Measurements from ENCODE around the gene TTYH1. TPM values are rescaled to one million over a fixed set of nuclear protein-coding genes. Genes with fewer than 3 reads are reported as not detected.
A peak's percentile ranks its signal among the peaks of the same experiment; 100 is the strongest.

Gene TTYH1
- total RNA-seq, 4 donors from 2014 or later, result 0.41 TPM; not detected in 3

DNA sequence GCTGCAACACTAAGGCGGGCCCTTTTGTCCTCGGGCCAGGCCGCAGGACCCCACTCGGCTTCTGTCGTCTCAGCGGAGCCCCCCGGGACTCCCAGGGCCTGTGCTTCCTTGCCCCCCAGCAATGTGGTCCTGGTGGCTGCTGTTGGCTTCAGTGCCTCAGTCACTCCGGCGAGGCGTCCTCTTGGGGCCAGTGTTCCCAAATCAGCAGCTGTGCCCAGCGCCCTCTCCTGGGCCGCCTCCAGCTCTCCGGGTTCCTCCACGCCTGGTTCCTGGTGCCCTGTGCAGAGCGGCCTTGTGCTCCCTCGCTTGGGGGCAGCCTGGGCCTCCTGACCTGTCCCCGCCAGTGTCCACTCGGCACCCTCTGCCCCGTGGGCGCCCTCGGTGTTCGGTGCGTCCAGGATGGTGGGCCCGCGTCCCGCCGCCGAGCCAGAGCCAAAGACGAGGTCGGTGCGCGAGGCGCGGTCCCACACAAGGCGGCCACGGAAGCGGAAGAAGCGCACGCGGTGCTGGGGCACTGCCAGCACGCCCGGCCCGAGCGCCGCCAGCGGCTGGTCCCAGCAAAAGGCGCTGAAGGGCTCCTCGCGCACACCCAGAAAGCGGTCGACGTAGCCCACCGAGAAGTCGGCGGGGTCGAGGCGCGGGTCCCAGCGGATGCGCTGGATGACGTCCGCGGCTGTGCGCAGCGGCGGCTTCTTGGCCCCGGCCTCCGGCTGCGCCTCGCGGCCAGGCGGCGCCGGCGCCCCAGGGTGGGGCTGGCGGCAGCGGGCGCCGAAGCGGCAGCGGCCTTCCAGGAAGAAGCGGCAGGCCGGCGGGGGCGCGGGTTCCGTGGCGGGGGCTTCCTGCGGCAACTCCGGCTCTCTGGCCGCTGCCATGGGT, 47.6 kb downstream of the TTYH1 start:
- Histone ChIP-seq H3K36me3 (peaks cover 1 to 42% of the 10 kb centered on the region in 2 donors), H3K9me3 (no peaks in the 10 kb centered on the region), H3K4me1 (peaks cover 7 to 24% of the 10 kb centered on the region in 2 donors), H3K27ac (peak overlapping the region; percentile 78 to 92 (median 84)), H3K27me3 (no peaks in the 10 kb centered on the region), H3K4me3 (peak overlapping the region; percentile 54 to 81 (median 62))
- TF ChIP-seq, protein P1, sequence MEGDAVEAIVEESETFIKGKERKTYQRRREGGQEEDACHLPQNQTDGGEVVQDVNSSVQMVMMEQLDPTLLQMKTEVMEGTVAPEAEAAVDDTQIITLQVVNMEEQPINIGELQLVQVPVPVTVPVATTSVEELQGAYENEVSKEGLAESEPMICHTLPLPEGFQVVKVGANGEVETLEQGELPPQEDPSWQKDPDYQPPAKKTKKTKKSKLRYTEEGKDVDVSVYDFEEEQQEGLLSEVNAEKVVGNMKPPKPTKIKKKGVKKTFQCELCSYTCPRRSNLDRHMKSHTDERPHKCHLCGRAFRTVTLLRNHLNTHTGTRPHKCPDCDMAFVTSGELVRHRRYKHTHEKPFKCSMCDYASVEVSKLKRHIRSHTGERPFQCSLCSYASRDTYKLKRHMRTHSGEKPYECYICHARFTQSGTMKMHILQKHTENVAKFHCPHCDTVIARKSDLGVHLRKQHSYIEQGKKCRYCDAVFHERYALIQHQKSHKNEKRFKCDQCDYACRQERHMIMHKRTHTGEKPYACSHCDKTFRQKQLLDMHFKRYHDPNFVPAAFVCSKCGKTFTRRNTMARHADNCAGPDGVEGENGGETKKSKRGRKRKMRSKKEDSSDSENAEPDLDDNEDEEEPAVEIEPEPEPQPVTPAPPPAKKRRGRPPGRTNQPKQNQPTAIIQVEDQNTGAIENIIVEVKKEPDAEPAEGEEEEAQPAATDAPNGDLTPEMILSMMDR (IDR thresholded peaks at IDR 0.05 in 4 of 5, conservative IDR thresholded peaks at IDR 0.05 in 1 of 5), result peak in 1 of 5 experiments; percentile 9
- TF ChIP-seq POLR2A (IDR thresholded peaks at IDR 0.05), result no peak
- peak; percentile 45 to 56 for DNase-seq
- peak; percentile 40 to 42 for ATAC-seq
- intact Hi-C loops (cut with DNase I; ENCODE audit: low total_unique reads) (loop anchor here (1.0 to 10.0 kb wide), 4 partner anchors 14 to 792 kb away; partner anchors contain the start of genes LENG8 and PPP6R1), in situ Hi-C loops (cut with MboI; ENCODE audit: low sequenced_read_pairs in 4 of 4) (no loop called here)

DNA sequence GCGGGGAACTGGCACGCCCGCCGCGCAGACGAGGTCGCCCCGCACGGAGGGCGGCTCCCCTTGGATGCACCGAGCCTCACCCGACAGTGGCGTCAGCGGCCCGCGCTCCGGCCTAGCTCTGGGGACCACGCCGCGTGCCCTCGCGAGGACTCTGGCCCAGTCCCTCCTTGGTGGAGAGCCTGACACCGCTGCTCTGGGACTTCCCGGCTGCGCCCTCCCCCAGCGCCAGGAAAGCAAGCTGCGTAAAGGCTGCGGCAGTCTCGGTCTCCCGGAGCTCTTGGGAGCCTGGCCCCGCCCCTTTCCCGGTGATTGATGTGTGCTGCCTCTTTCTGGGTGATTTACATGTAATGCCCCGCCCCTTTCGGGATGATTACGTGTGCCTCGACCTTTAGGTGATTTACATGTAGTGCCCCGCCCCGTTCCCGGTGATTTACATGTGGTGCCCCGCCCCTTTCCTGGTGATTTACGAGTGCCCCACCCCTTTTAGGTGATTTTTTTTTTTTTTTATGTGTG, 48.3 kb downstream of the TTYH1 start, which contains the start of gene LENG9:
Gene LENG9 (minus strand): TSS at position 248 of the 513 bp plus-strand sequence. CDS start 252 bp downstream, outside the sequence.
- Histone ChIP-seq H3K4me3 (peak within 1 kb of the TSS; percentile 54 to 81 (median 62)), H3K4me1 (peaks cover 7 to 24% of the 10 kb centered on the region in 2 donors), H3K27ac (peak within 1 kb of the TSS; percentile 78 to 92 (median 84)), H3K36me3 (peaks cover 0 to 36% of the 10 kb centered on the region in 2 donors), H3K27me3 (no peaks in the 10 kb centered on the region), H3K9me3 (no peaks in the 10 kb centered on the region)
- intact Hi-C loops (cut with DNase I; ENCODE audit: low total_unique reads), result loop anchor here (1.0 to 10.0 kb wide), 5 partner anchors 14 to 791 kb away; partner anchors contain the start of genes LENG8, PPP6R1, PRPF31 and TFPT
- ATAC-seq, result peak; percentile 85 to 87
- peak; percentile 87 to 89 for TF ChIP-seq POLR2A (IDR thresholded peaks at IDR 0.05)
- TF ChIP-seq, protein P1 (IDR thresholded peaks at IDR 0.05 in 4 of 5, conservative IDR thresholded peaks at IDR 0.05 in 1 of 5), result no peak
- peak; percentile 97 to 98 for DNase-seq
- in situ Hi-C loops (cut with MboI; ENCODE audit: low sequenced_read_pairs in 4 of 4), result no loop called here

- Histone ChIP-seq H3K9me3 (no peaks in the 10 kb centered on the region), H3K4me3 (peak overlapping the region; percentile 54 to 81 (median 62)), H3K4me1 (peaks cover 7 to 24% of the 10 kb centered on the region in 2 donors), H3K36me3 (peaks cover 0 to 30% of the 10 kb centered on the region in 2 donors), H3K27ac (peak overlapping the region; percentile 78 to 92 (median 84)), H3K27me3 (no peaks in the 10 kb centered on the region)
- TF ChIP-seq, protein P1 (IDR thresholded peaks at IDR 0.05 in 4 of 5, conservative IDR thresholded peaks at IDR 0.05 in 1 of 5), result no peak
- TF ChIP-seq POLR2A (IDR thresholded peaks at IDR 0.05), result no peak
- ATAC-seq (peak; percentile 57 to 59), DNase-seq (peak; percentile 80 to 85)
- in situ Hi-C loops (cut with MboI; ENCODE audit: low sequenced_read_pairs in 4 of 4) (no loop called here), intact Hi-C loops (cut with DNase I; ENCODE audit: low total_unique reads) (loop anchor here (1.0 to 10.0 kb wide), 4 partner anchors 299 to 791 kb away; partner anchors contain the start of genes PPP6R1, PRPF31 and TFPT)
Observed at GRCh38 chr19:54464044-54464629, 48.9 kb downstream of the TTYH1 start.

GRCh38 chr19:54464630-54465425, 49.6 kb downstream of the TTYH1 start:
- DNase-seq (peak; percentile 75 to 84), ATAC-seq (peak; percentile 50 to 56)
- Histone ChIP-seq H3K4me3 (peak overlapping the region; percentile 54 to 81 (median 62)), H3K36me3 (peaks cover 0 to 23% of the 10 kb centered on the region in 2 donors), H3K27ac (peak overlapping the region; percentile 78 to 92 (median 84)), H3K9me3 (no peaks in the 10 kb centered on the region), H3K4me1 (peaks cover 7 to 24% of the 10 kb centered on the region in 2 donors), H3K27me3 (peaks cover 0 to under 1% (median under 1%) of the 10 kb centered on the region in 3 donors)
- in situ Hi-C loops (cut with MboI; ENCODE audit: low sequenced_read_pairs in 4 of 4), result no loop called here
- TF ChIP-seq, protein P1 (IDR thresholded peaks at IDR 0.05 in 4 of 5, conservative IDR thresholded peaks at IDR 0.05 in 1 of 5), result peak in 3 of 5 experiments; percentile 8 to 29 (median 16)
- TF ChIP-seq POLR2A (IDR thresholded peaks at IDR 0.05), result peak in 1 of 2 donors; percentile 23
- intact Hi-C loops (cut with DNase I; ENCODE audit: low total_unique reads), result loop anchor here (1.0 to 10.0 kb wide), 4 partner anchors 300 to 790 kb away; partner anchors contain the start of genes PPP6R1, PRPF31 and TFPT
